ENCODE data around the gene LCN9.

DNA sequence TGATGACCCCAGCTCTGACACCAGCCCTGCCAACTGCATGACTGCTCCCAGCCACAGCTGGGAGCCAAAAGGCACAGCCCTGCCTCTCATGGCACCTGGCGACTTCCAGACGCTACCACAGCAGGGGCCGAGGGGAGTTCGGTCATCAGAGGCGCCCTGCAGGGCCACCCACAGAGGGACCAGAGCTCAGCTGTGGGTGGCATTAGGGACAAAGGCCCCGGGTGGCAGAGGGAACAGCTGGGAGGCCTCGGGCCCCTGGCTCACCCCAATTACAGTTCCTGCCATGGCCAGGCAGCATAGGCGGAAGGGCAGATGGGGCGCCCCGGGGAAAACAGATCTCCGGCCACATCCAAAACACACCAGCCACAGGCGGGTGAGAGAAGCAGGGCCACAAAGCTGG lies 32.5 kb downstream of the LCN9 start:
- TF ChIP-seq TAF1 (IDR thresholded peaks at IDR 0.05; ENCODE audit: borderline replicate concordance, low read depth, low read length) (no peak), POLR2A (IDR thresholded peaks at IDR 0.05; ENCODE audit: low read depth, low read length) (no peak)

Data from GM12892 (cell line).